Hepatocyte (in vitro differentiated cells): ENCODE results near the gene PLEKHA7.

Experiments
- EZH2phosphoT487 ChIP-seq: fragments of 200-600 bp; sonication (generic); IDR thresholded peaks from one replicate; pipeline ENCODE4 v1.6.1; 2018; ENCODE audit warnings: antibody characterized with exemption, mild to moderate bottlenecking, low read depth, moderate library complexity; ENCODE audit not compliant: unreplicated experiment, severe bottlenecking
- TF ChIP-seq, protein P1 (sequence below): fragments of 200-600 bp; sonication (generic); IDR thresholded peaks from 2 replicates; pipeline ENCODE4 v1.5.1; 2016; ENCODE audit warnings: antibody characterized with exemption, mild to moderate bottlenecking; ENCODE audit not compliant: poor library complexity

DNA sequence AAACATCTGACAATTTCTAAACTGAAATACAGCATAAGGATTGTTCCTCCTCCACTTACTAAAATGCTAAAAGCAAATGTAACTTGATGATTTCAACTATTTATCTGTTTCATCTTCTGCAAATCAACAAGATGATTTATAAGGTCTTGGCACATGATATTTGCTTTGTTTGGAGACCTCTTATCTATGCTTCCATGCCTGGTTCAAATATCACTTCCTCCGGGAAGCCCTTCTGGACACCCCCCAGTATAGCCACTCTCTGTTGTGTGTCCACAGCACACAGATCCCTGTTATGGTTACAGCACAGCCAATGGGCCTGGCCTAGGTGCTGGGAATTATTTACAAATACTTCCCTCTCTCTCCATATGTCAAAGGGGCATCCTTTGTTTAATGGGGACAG is 160.9 kb downstream of the PLEKHA7 start:
- TF ChIP-seq EZH2phosphoT487, result no peak
- TF ChIP-seq, protein P1, sequence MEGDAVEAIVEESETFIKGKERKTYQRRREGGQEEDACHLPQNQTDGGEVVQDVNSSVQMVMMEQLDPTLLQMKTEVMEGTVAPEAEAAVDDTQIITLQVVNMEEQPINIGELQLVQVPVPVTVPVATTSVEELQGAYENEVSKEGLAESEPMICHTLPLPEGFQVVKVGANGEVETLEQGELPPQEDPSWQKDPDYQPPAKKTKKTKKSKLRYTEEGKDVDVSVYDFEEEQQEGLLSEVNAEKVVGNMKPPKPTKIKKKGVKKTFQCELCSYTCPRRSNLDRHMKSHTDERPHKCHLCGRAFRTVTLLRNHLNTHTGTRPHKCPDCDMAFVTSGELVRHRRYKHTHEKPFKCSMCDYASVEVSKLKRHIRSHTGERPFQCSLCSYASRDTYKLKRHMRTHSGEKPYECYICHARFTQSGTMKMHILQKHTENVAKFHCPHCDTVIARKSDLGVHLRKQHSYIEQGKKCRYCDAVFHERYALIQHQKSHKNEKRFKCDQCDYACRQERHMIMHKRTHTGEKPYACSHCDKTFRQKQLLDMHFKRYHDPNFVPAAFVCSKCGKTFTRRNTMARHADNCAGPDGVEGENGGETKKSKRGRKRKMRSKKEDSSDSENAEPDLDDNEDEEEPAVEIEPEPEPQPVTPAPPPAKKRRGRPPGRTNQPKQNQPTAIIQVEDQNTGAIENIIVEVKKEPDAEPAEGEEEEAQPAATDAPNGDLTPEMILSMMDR, result no peak
